Measurements from ENCODE around the gene TECR. TPM values are rescaled to one million over a fixed set of nuclear protein-coding genes. Genes with fewer than 3 reads are reported as not detected.

The TECR gene
- polyA plus RNA-seq, 1 experiment, result 59.6 TPM

GRCh38 chr19:14517840-14518505 is 11.4 kb upstream of the TECR start, which contains the start of gene DNAJB1:
DNAJB1 (minus strand) TSS chr19:14518397; CDS start chr19:14518349, 48 bp downstream.
- ChIA-PET CTCF (interaction anchor here (0.6 to 1.3 kb wide), 3 partner anchors 39 to 1699 kb away, joined by 3 read pairs; partner anchors contain the start of gene ASF1B), POLR2A (interaction anchor here (0.6 to 2.8 kb wide), 16 partner anchors 8 to 1881 kb away, joined by 3 to 27 read pairs (median 4); partner anchors contain the start of genes ASF1B and GIPC1)
- peak within 1 kb of the TSS; percentile 94 for H3K4me3 ChIP-seq (ENCODE audit: low read depth, low read length)
- DNase-seq (ENCODE audit: low read depth, low spot score), result no peak
- no peaks in the 10 kb centered on the region; the same call in 1 of the 2 replicates for H3K9me3 ChIP-seq (ENCODE audit: control insufficient read depth, insufficient read depth, low read length)
- peak within 1 kb of the TSS; percentile 94 for H3K27ac ChIP-seq (ENCODE audit: low read depth, low read length)
- no peak for TF ChIP-seq CTCF (IDR thresholded peaks at IDR 0.05; ENCODE audit: low read depth, low read length)
- H3K27me3 ChIP-seq (ENCODE audit: control insufficient read depth, insufficient read depth, low read length), result no peaks in the 10 kb centered on the region

- POLR2A ChIA-PET, result interaction anchor here (0.5 to 0.8 kb wide), 5 partner anchors 8 to 690 kb away, joined by 3 read pairs; no protein-coding TSS in a partner anchor
These were observed 10.0 kb upstream of the TECR start for GRCh38 chr19:14519245-14519859.

GRCh38 chr19:14519860-14520407 is 9.5 kb upstream of the TECR start:
- no peaks in the 10 kb centered on the region for H3K27me3 ChIP-seq (ENCODE audit: control insufficient read depth, insufficient read depth, low read length)
- peak overlapping the region; percentile 70 for H3K27ac ChIP-seq (ENCODE audit: low read depth, low read length)
- TF ChIP-seq CTCF (IDR thresholded peaks at IDR 0.05; ENCODE audit: low read depth, low read length), result no peak
- POLR2A ChIA-PET, result interaction anchor here (0.5 to 0.8 kb wide), 6 partner anchors 9 to 689 kb away, joined by 3 read pairs; no protein-coding TSS in a partner anchor
- no peak for DNase-seq (ENCODE audit: low read depth, low spot score)
- H3K4me3 ChIP-seq (ENCODE audit: low read depth, low read length), result no peak overlapping the region
- no peaks in the 10 kb centered on the region; the same call in 1 of the 2 replicates for H3K9me3 ChIP-seq (ENCODE audit: control insufficient read depth, insufficient read depth, low read length)
- CTCF ChIA-PET, result interaction anchor here (1.6 kb wide), 1 partner anchor 40 kb away, joined by 3 read pairs; no protein-coding TSS in a partner anchor

More at GRCh38 chr19:14519245-14519859, 10.0 kb upstream of the TECR start:
- TF ChIP-seq CTCF (IDR thresholded peaks at IDR 0.05; ENCODE audit: low read depth, low read length), result no peak
- CTCF ChIA-PET, result interaction anchor here (0.5 to 1.6 kb wide), 2 partner anchors 29 to 39 kb away, joined by 3 read pairs; no protein-coding TSS in a partner anchor
- DNase-seq (ENCODE audit: low read depth, low spot score), result no peak
- no peak overlapping the region for H3K4me3 ChIP-seq (ENCODE audit: low read depth, low read length)
- H3K27me3 ChIP-seq (ENCODE audit: control insufficient read depth, insufficient read depth, low read length), result no peaks in the 10 kb centered on the region
- H3K27ac ChIP-seq (ENCODE audit: low read depth, low read length), result peak overlapping the region; percentile 70
- H3K9me3 ChIP-seq (ENCODE audit: control insufficient read depth, insufficient read depth, low read length), result no peaks in the 10 kb centered on the region; the same call in 1 of the 2 replicates

- ChIA-PET POLR2A (interaction anchor here (0.6 kb wide), 1 partner anchor 11 kb away, joined by 3 read pairs; no protein-coding TSS in a partner anchor), CTCF (interaction anchor here (1.6 kb wide), 1 partner anchor 40 kb away, joined by 3 read pairs; no protein-coding TSS in a partner anchor)
- no peaks in the 10 kb centered on the region; the same call in 1 of the 2 replicates for H3K9me3 ChIP-seq (ENCODE audit: control insufficient read depth, insufficient read depth, low read length)
- no peak overlapping the region for H3K4me3 ChIP-seq (ENCODE audit: low read depth, low read length)
- H3K27me3 ChIP-seq (ENCODE audit: control insufficient read depth, insufficient read depth, low read length), result no peaks in the 10 kb centered on the region
- TF ChIP-seq CTCF (IDR thresholded peaks at IDR 0.05; ENCODE audit: low read depth, low read length), result no peak
- peak overlapping the region; percentile 70 for H3K27ac ChIP-seq (ENCODE audit: low read depth, low read length)
- DNase-seq (ENCODE audit: low read depth, low spot score), result no peak
These were observed 8.9 kb upstream of the TECR start for GRCh38 chr19:14520543-14520942.

All from AG04450 (cell line).